Medulla oblongata (tissue), 1 donor: Measurements from ENCODE around the gene INO80.
"Not testable (repeated sequence)": the region's sequence is repeated elsewhere in the genome, so short reads cannot be mapped to it uniquely, and the experiment has no call there.

Source experiments
- DNase-seq: peaks from one replicate; pipeline ENCODE4 v3.0.0-alpha.2; 2015; ENCODE audit errors: extremely low spot score

INO80 gene

GRCh38 chr15:41116116-41116961, at the start of gene INO80:
Gene INO80, minus strand, starts transcription at chr15:41116280. Its CDS starts 19,970 bp downstream, at chr15:41096310.
- DNase-seq: peak; percentile 98

- no peak for DNase-seq
Observed at GRCh38 chr15:41161736-41162135, 45.7 kb upstream of the INO80 start.

GRCh38 chr15:41161336-41161735, 45.3 kb upstream of the INO80 start:
- DNase-seq: no peak

- DNase-seq: no peak
Observed at GRCh38 chr15:41160639-41161315, 44.7 kb upstream of the INO80 start.

- DNase-seq: no peak
Observed at GRCh38 chr15:41154412-41154811, 38.3 kb upstream of the INO80 start.

- no peak for DNase-seq
Observed at GRCh38 chr15:41153733-41154132, 37.7 kb upstream of the INO80 start.

GRCh38 chr15:41151451-41152005, 35.4 kb upstream of the INO80 start:
- no peak for DNase-seq

GRCh38 chr15:41150279-41150678, 34.2 kb upstream of the INO80 start:
- DNase-seq: no peak

- DNase-seq: no peak
Observed at GRCh38 chr15:41148065-41148464, 32.0 kb upstream of the INO80 start.

GRCh38 chr15:41139619-41140018, 23.5 kb upstream of the INO80 start:
- no peak for DNase-seq

GRCh38 chr15:41139112-41139511, 23.0 kb upstream of the INO80 start:
- DNase-seq: not testable (repeated sequence)

GRCh38 chr15:41135580-41135979, 19.5 kb upstream of the INO80 start:
- not testable (repeated sequence) for DNase-seq

- no peak for DNase-seq
Observed at GRCh38 chr15:41133454-41133853, 17.4 kb upstream of the INO80 start.

GRCh38 chr15:41132094-41132493, 16.0 kb upstream of the INO80 start:
- DNase-seq: not testable (repeated sequence)

GRCh38 chr15:41128174-41128902, 12.3 kb upstream of the INO80 start:
- no peak for DNase-seq

- DNase-seq: no peak
Observed at GRCh38 chr15:41125931-41126642, 10.0 kb upstream of the INO80 start.

GRCh38 chr15:41125063-41125669, 9.1 kb upstream of the INO80 start:
- DNase-seq: no peak

GRCh38 chr15:41124058-41124457, 8.0 kb upstream of the INO80 start:
- DNase-seq: no peak

GRCh38 chr15:41122849-41123248, 6.8 kb upstream of the INO80 start:
- DNase-seq: no peak

- DNase-seq: no peak
Observed at GRCh38 chr15:41121951-41122350, 5.9 kb upstream of the INO80 start.

- DNase-seq: no peak
Observed at GRCh38 chr15:41116962-41117252, 827 bp upstream of the INO80 start.
